Panc1 (cell line): ENCODE data around the gene ABCG5. TPM values are rescaled to one million over a fixed set of nuclear protein-coding genes. Genes with fewer than 3 reads are reported as not detected.

Experiments used
- ATAC-seq: fragments of 200-7000 bp; cut with Tn5 transposase; 2 replicates; pipeline ENCODE4 v1.9.1; 2020; ENCODE audit warnings: mild to moderate bottlenecking, moderate library complexity
- BruUV-seq: library from RNA; stranded (reverse); fragments of 400-500 nt; replicated peaks from 2 replicates; lab custom pipeline; 2021; lab: Mats Ljungman, UMichigan
- CTCF ChIA-PET: fragments of 300-600 bp; sonication (Branson Sonifier 250); formaldehyde crosslinking; loops from one replicate; lab custom pipeline; 2022; ENCODE audit warnings: antibody characterized with exemption; lab: Charles Lee
- POLR2A ChIA-PET: fragments of 300-600 bp; sonication (Branson Sonifier 250); formaldehyde crosslinking; loops from one replicate; lab custom pipeline; 2022; ENCODE audit warnings: antibody characterized with exemption; lab: Charles Lee
- DNase-seq: peaks from one replicate; pipeline ENCODE4 v3.0.0-alpha.2; 2010; ENCODE audit warnings: low read depth, low spot score
- H3K27ac ChIP-seq: 2 replicates; pipeline ENCODE4 v1.5.1; 2011; ENCODE audit warnings: mild to moderate bottlenecking, low read length, inconsistent platforms
- H3K27me3 ChIP-seq: fragments of 200-500 bp; sonication (Bioruptor generic); 2 replicates; pipeline ENCODE4 v1.6.0; 2014; ENCODE audit warnings: low read length, inconsistent platforms; ENCODE audit not compliant: control insufficient read depth, insufficient read depth
- H3K36me3 ChIP-seq: fragments of 200-500 bp; sonication (Bioruptor generic); 2 replicates; pipeline ENCODE4 v1.5.1; 2014; ENCODE audit warnings: inconsistent platforms, mild to moderate bottlenecking, low read length, moderate library complexity; ENCODE audit not compliant: control insufficient read depth, insufficient read depth
- H3K4me1 ChIP-seq: 2 replicates; pipeline ENCODE4 v1.5.1; 2011; ENCODE audit warnings: inconsistent platforms, mild to moderate bottlenecking, low read length, moderate library complexity; ENCODE audit not compliant: control insufficient read depth, insufficient read depth
- H3K4me3 ChIP-seq, 2 experiments: 2 replicates each; pipeline ENCODE4 v1.5.1; 2011 to 2012; ENCODE audit warnings: low read depth in 2 of 2, low read length in 2 of 2, mild to moderate bottlenecking in 2 of 2, inconsistent platforms in 1 of 2, moderate library complexity in 1 of 2
- H3K9me3 ChIP-seq: fragments of 200-500 bp; sonication (Bioruptor generic); 2 replicates; pipeline ENCODE4 v1.5.1; 2014; ENCODE audit warnings: low read depth, mild to moderate bottlenecking, inconsistent platforms, low read length, moderate library complexity; ENCODE audit not compliant: control insufficient read depth, insufficient read depth
- POLR2AphosphoS5 ChIP-seq: IDR thresholded peaks from 2 replicates; pipeline ENCODE4 v1.6.1; 2012; ENCODE audit warnings: mild to moderate bottlenecking, low read depth, low read length, moderate library complexity
- SIN3A ChIP-seq: IDR thresholded peaks from 2 replicates; pipeline ENCODE4 v1.6.1; 2012; ENCODE audit warnings: low read depth, mild to moderate bottlenecking, low read length, moderate library complexity, borderline replicate concordance; ENCODE audit not compliant: insufficient read depth
- TCF7L2 ChIP-seq: IDR thresholded peaks from 2 replicates; pipeline ENCODE4 v1.6.1; 2011; ENCODE audit warnings: mild to moderate bottlenecking, low read depth, low read length, inconsistent platforms
- in situ Hi-C: cut with HindIII; loops from 2 replicates; pipeline ENCODE4 v1.10.0; 2016; ENCODE audit warnings: low sequenced_read_pairs, low pct_unique_long_range_greater_than_20kb
- intact Hi-C: fragments of 100-400 bp; cut with micrococcal nuclease; formaldehyde crosslinking; loops from one replicate; pipeline ENCODE4 v1.10.0; 2022; ENCODE audit not compliant: unreplicated experiment
- total RNA-seq: library from RNA; stranded (reverse); gene quantifications from one replicate; pipeline ENCODE4 v1.2.1, GENCODE V29; 2021; ENCODE audit not compliant: unreplicated experiment
- TF ChIP-seq, protein P1 (sequence below), 2 experiments: IDR thresholded peaks; 2 replicates each; pipeline ENCODE4 v1.6.1; 2011 to 2012; ENCODE audit warnings: low read depth in 2 of 2, control low read depth in 1 of 2, low read length in 1 of 2, mild to moderate bottlenecking in 1 of 2, moderate library complexity in 1 of 2; ENCODE audit not compliant: insufficient read depth in 1 of 2
- TF ChIP-seq, protein P2 (sequence below): fragments of 450-650 bp; IDR thresholded peaks from 2 replicates; pipeline ENCODE4 v1.5.1; 2017; ENCODE audit warnings: mild to moderate bottlenecking

The ABCG5 gene
- total RNA-seq, 1 experiment from 2014 or later, result 0.05 TPM

DNA sequence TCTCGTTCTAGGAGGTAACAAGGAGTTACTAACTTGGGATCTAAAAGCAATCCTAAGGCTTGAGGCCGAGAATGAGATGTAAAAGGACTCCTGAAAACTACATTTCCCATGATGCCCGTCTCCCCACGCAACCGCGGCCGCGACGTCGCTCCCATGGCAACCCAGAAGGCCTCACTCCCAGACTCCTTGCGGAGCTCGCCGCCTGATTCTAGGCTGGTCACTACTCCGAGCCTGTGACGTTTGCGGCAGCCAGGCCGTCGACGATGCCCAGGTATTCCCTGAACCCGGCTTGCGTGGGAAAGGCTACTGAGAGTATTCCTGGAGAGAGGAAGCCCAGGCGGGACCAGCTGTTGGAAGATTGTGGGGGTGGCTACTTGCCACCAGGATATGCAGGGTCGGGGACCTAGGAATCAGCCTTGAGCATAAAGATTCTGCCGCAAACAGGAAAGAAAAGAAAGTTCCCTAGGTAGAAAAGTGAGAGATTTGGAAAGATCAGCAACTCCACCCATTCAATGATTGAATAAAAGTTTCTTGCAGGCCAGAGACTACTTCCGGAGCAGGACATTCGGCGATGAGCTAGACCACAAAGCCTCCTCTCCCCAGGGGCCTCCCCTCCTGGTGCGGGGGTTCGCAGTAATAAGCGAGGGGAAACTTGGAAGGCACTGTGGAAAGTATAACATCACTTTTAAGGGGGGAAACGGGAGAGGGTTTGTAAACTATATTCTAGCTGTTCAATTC lies 64.6 kb downstream of the ABCG5 start, which contains the start of gene DYNC2LI1:
Gene DYNC2LI1 (plus strand): TSS at position 164 of the 738 bp plus-strand sequence. CDS start 100 bp downstream, at position 264.
- TF ChIP-seq SIN3A (peak; percentile 82), TCF7L2 (no peak), POLR2AphosphoS5 (peak; percentile 73)
- in situ Hi-C loops, result no loop called here

DNA sequence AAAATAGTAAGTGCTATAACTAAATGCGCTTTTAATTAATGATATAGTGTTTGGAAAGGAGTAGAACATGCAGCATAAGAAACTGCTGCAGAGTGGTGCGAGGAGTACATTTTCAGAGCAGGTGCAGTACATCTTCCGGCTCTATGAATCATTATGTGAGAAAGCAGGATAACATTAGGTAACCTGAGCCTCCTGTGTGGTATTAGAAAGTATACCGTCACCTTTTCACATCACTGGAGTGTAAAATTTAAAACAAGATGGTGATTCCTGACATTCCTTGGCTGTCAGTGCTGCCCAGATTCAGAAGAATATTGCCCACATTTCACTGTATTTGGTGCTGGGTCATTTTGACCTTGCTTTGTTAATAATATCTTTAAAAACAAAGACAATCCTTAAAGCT lies 72.6 kb downstream of the ABCG5 start:
- ChIA-PET POLR2A (no interaction called here), CTCF (interaction anchor here (1.0 kb wide), 1 partner anchor 1013 kb away, joined by 3 read pairs; no protein-coding TSS in a partner anchor)
- Histone ChIP-seq H3K4me3 (no peak overlapping the region), H3K36me3 (no peaks in the 10 kb centered on the region), H3K27me3 (no peaks in the 10 kb centered on the region), H3K27ac (no peak overlapping the region), H3K9me3 (no peaks in the 10 kb centered on the region), H3K4me1 (peaks cover 2% of the 10 kb centered on the region; the same call in 1 of the 2 replicates)
- DNase-seq, result no peak
- in situ Hi-C loops (no loop called here), intact Hi-C loops (no loop called here)
- TF ChIP-seq, protein P1, sequence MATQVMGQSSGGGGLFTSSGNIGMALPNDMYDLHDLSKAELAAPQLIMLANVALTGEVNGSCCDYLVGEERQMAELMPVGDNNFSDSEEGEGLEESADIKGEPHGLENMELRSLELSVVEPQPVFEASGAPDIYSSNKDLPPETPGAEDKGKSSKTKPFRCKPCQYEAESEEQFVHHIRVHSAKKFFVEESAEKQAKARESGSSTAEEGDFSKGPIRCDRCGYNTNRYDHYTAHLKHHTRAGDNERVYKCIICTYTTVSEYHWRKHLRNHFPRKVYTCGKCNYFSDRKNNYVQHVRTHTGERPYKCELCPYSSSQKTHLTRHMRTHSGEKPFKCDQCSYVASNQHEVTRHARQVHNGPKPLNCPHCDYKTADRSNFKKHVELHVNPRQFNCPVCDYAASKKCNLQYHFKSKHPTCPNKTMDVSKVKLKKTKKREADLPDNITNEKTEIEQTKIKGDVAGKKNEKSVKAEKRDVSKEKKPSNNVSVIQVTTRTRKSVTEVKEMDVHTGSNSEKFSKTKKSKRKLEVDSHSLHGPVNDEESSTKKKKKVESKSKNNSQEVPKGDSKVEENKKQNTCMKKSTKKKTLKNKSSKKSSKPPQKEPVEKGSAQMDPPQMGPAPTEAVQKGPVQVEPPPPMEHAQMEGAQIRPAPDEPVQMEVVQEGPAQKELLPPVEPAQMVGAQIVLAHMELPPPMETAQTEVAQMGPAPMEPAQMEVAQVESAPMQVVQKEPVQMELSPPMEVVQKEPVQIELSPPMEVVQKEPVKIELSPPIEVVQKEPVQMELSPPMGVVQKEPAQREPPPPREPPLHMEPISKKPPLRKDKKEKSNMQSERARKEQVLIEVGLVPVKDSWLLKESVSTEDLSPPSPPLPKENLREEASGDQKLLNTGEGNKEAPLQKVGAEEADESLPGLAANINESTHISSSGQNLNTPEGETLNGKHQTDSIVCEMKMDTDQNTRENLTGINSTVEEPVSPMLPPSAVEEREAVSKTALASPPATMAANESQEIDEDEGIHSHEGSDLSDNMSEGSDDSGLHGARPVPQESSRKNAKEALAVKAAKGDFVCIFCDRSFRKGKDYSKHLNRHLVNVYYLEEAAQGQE (IDR thresholded peaks at IDR 0.05; ENCODE audit: insufficient read depth in 1 of 2, low read depth in 2 of 2, low read length in 1 of 2), result no peak
- no peak for TF ChIP-seq TCF7L2
- TSS peak; percentile 76 for BruUV-seq
- no peak for ATAC-seq

More for the DNA sequence above, 64.6 kb downstream of the ABCG5 start, which contains the start of gene DYNC2LI1:
- ATAC-seq (peak; percentile 100), DNase-seq (peak; percentile 80)
- Histone ChIP-seq H3K9me3 (no peaks in the 10 kb centered on the region), H3K4me1 (peaks cover 4% of the 10 kb centered on the region; the same call in 1 of the 2 replicates), H3K36me3 (no peaks in the 10 kb centered on the region), H3K4me3 (peak within 1 kb of the TSS; percentile 85 to 87), H3K27ac (peak within 1 kb of the TSS; percentile 89), H3K27me3 (no peaks in the 10 kb centered on the region)
- ChIA-PET CTCF (no interaction called here), POLR2A (interaction anchor here (0.7 kb wide), 1 partner anchor 552 kb away, joined by 3 read pairs; no protein-coding TSS in a partner anchor)
- intact Hi-C loops, result loop anchor here (10.0 kb wide), 1 partner anchor 159 kb away; no protein-coding TSS in a partner anchor
- no TSS peak for BruUV-seq

DNA sequence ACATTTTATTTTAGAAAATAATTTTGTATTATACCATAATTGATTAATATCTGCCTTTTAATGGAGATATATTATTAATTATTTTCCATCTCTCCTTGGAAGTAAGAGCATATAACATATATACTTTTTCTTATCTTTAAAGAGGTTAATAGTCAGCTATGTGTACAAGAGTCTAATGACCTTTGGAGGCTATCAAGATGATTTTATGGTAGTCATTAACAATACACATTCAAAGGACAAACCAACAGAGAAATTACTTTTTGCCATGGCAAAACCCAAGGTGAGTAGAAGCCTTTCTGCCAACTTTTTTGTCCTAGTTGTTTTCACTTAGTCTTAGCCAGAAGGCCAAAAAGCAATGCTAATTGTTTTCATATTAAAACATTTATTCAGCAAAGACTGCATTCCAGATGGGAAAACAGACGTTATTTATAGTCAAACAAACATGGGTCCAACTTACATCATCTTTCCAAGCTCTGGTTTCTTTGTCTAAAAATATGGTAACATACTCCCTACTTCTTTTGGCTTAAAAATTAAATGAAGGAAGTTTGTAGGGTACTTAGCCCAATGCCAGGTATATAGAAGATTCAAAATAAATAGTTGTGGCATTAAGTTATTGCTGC lies 74.4 kb downstream of the ABCG5 start:
- ChIA-PET CTCF (no interaction called here), POLR2A (interaction anchor here (0.6 to 0.7 kb wide), 2 partner anchors 11 to 17 kb away, joined by 3 to 7 read pairs; no protein-coding TSS in a partner anchor)
- ATAC-seq (no peak), DNase-seq (no peak)
- intact Hi-C loops (no loop called here), in situ Hi-C loops (no loop called here)
- H3K27me3 ChIP-seq, result no peaks in the 10 kb centered on the region
- no peaks in the 10 kb centered on the region for H3K9me3 ChIP-seq
- H3K4me3 ChIP-seq, result no peak overlapping the region
- no TSS peak for BruUV-seq
- TF ChIP-seq POLR2AphosphoS5 (no peak), TCF7L2 (no peak), SIN3A (no peak)
- TF ChIP-seq, protein P1 (IDR thresholded peaks at IDR 0.05; ENCODE audit: insufficient read depth in 1 of 2, low read depth in 2 of 2, low read length in 1 of 2), result no peak
- TF ChIP-seq, protein P2, sequence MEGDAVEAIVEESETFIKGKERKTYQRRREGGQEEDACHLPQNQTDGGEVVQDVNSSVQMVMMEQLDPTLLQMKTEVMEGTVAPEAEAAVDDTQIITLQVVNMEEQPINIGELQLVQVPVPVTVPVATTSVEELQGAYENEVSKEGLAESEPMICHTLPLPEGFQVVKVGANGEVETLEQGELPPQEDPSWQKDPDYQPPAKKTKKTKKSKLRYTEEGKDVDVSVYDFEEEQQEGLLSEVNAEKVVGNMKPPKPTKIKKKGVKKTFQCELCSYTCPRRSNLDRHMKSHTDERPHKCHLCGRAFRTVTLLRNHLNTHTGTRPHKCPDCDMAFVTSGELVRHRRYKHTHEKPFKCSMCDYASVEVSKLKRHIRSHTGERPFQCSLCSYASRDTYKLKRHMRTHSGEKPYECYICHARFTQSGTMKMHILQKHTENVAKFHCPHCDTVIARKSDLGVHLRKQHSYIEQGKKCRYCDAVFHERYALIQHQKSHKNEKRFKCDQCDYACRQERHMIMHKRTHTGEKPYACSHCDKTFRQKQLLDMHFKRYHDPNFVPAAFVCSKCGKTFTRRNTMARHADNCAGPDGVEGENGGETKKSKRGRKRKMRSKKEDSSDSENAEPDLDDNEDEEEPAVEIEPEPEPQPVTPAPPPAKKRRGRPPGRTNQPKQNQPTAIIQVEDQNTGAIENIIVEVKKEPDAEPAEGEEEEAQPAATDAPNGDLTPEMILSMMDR, result no peak
- H3K27ac ChIP-seq, result no peak overlapping the region
- H3K36me3 ChIP-seq, result no peaks in the 10 kb centered on the region
- peaks cover 9% of the 10 kb centered on the region for H3K4me1 ChIP-seq
